Panc1 (cell line): Measurements from ENCODE around the gene CEP131.

ENCODE experiments used
- CTCF ChIP-seq: fragments of 450-650 bp; IDR thresholded peaks from 2 replicates; pipeline ENCODE4 v1.5.1; 2017; ENCODE audit warnings: mild to moderate bottlenecking
- POLR2AphosphoS5 ChIP-seq: IDR thresholded peaks from 2 replicates; pipeline ENCODE4 v1.6.1; 2012; ENCODE audit warnings: mild to moderate bottlenecking, low read depth, low read length, moderate library complexity

DNA sequence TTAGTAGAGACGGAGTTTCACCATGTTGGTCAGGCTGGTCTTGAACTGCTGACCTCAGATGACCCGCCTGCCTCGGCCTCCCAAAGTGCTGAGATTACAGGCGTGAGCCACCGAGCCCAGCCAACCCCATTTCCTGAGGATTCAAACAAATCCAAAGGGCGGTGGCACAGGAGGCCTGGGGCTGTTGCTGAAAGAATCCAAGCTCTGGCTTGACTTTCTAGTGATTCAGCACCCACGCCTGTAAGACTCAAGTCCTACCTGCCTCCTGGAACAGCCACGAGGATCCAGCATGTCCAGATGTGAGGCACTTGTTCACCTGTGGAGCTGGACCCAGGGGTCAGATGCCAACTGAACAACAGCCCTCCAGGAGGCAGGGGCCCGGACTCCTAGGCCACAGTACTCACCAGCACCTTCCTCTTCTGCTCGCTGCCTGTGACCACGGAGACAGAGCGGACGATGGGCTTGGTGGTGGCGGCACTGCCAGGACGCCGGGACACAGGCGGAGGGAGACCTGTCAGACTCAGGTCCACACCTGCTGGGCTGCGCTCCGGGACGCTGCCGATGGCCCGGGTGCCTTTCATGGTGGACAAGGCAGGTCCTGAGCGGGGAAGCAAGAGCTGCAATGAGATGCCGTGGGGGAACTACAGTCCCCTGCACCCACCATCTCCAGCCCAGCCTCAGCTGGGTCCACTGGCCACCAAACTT, 3.1 kb downstream of the CEP131 start:
- TF ChIP-seq CTCF (no peak), POLR2AphosphoS5 (no peak)
